Calu3 (cell line): ENCODE data around the gene PTPN6. TPM values are rescaled to one million over a fixed set of nuclear protein-coding genes. Genes with fewer than 3 reads are reported as not detected.
A peak's percentile ranks its signal among the peaks of the same experiment; 100 is the strongest.

Experiments
- BruUV-seq: library from RNA; stranded (reverse); fragments of 400-500 nt; replicated peaks from 2 replicates; lab custom pipeline; 2021; lab: Mats Ljungman, UMichigan
- CTCF ChIA-PET: fragments of 300-600 bp; sonication (Branson Sonifier 250); formaldehyde crosslinking; loops from one replicate; lab custom pipeline; 2022; ENCODE audit warnings: antibody characterized with exemption; lab: Charles Lee
- DNase-seq: peaks from one replicate; pipeline ENCODE4 v3.0.0; 2022
- H3K27ac Mint-ChIP-seq: one replicate; pipeline ENCODE4 v1.8.0; 2022; ENCODE audit warnings: mixed read lengths; ENCODE audit not compliant: unreplicated experiment
- H3K27me3 Mint-ChIP-seq: one replicate; pipeline ENCODE4 v1.8.0; 2022; ENCODE audit warnings: mixed read lengths; ENCODE audit not compliant: unreplicated experiment
- H3K36me3 Mint-ChIP-seq: one replicate; pipeline ENCODE4 v1.8.0; 2022; ENCODE audit warnings: mild to moderate bottlenecking, moderate library complexity, mixed read lengths; ENCODE audit not compliant: insufficient read depth, unreplicated experiment
- H3K4me1 Mint-ChIP-seq: one replicate; pipeline ENCODE4 v1.8.0; 2022; ENCODE audit warnings: mild to moderate bottlenecking, low read depth, mixed read lengths; ENCODE audit not compliant: unreplicated experiment
- H3K4me3 Mint-ChIP-seq: one replicate; pipeline ENCODE4 v1.8.0; 2022; ENCODE audit warnings: mild to moderate bottlenecking, low read depth, moderate library complexity, mixed read lengths; ENCODE audit not compliant: unreplicated experiment
- H3K9me3 Mint-ChIP-seq: one replicate; pipeline ENCODE4 v1.8.0; 2022; ENCODE audit warnings: low read depth, mixed read lengths; ENCODE audit not compliant: unreplicated experiment
- CTCF ChIP-seq: fragments of 200-600 bp; IDR thresholded peaks from one replicate; pipeline ENCODE4 v1.8.0; 2022; ENCODE audit warnings: antibody characterized with exemption; ENCODE audit not compliant: unreplicated experiment
- intact Hi-C: fragments of 100-400 bp; cut with micrococcal nuclease; formaldehyde crosslinking; loops from one replicate; pipeline ENCODE4 v1.10.0; 2022; ENCODE audit not compliant: unreplicated experiment
- total RNA-seq: library from RNA; stranded (reverse); gene quantifications from 2 replicates; pipeline ENCODE4 v1.2.3, GENCODE V29; 2022

PTPN6 gene
- total RNA-seq, 1 experiment from 2014 or later = 46.3 TPM

GRCh38 chr12:6923003-6923732, 28.0 kb upstream of the PTPN6 start:
- CTCF ChIA-PET = no interaction called here
- H3K27me3 Mint-ChIP-seq = no peaks in the 10 kb centered on the region
- intact Hi-C loops = no loop called here
- H3K9me3 Mint-ChIP-seq = no peaks in the 10 kb centered on the region
- TF ChIP-seq CTCF = no peak
- H3K36me3 Mint-ChIP-seq = peaks cover 45% of the 10 kb centered on the region
- no peak overlapping the region for H3K27ac Mint-ChIP-seq
- BruUV-seq = no TSS peak
- no peak for DNase-seq
- H3K4me1 Mint-ChIP-seq = peaks cover 35% of the 10 kb centered on the region
- H3K4me3 Mint-ChIP-seq = no peak overlapping the region

GRCh38 chr12:6923851-6924250, 27.3 kb upstream of the PTPN6 start:
- peaks cover 38% of the 10 kb centered on the region for H3K4me1 Mint-ChIP-seq
- CTCF ChIA-PET = interaction anchor here (2.8 kb wide), 1 partner anchor 54 kb away, joined by 24 read pairs; no protein-coding TSS in a partner anchor
- intact Hi-C loops = no loop called here

DNA sequence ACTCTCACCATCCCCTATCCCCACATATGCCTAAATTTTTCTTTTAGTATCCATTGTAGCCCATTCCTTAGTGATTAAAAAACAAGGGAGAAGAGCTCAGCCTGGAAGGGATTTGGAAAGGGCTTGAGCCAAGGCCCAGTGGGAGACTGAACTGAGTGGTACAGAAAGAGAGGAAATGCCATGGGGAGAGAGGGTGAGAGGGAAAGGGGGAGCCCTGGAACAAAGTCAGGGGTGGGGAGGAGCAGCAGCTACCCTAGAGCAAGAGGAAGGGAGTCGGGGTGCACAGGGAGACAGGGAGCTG, 26.0 kb upstream of the PTPN6 start:
- Mint-ChIP-seq H3K4me1 (peaks cover 52% of the 10 kb centered on the region), H3K27ac (peak overlapping the region; percentile 86), H3K4me3 (peak overlapping the region; percentile 58), H3K27me3 (no peaks in the 10 kb centered on the region), H3K36me3 (peaks cover 57% of the 10 kb centered on the region), H3K9me3 (no peaks in the 10 kb centered on the region)
- TF ChIP-seq CTCF = no peak
- intact Hi-C loops = loop anchor here (5.0 kb wide), 1 partner anchor 58 kb away; the partner anchor contains the start of gene TPI1
- no TSS peak for BruUV-seq
- DNase-seq = no peak
- CTCF ChIA-PET = interaction anchor here (0.9 to 2.8 kb wide), 11 partner anchors 9 to 73 kb away, joined by 3 to 24 read pairs (median 5); partner anchors contain the start of genes C12orf57, ENO2, RNU7-1 and SPSB2

More at GRCh38 chr12:6923851-6924250, 27.3 kb upstream of the PTPN6 start:
- H3K36me3 Mint-ChIP-seq = peaks cover 51% of the 10 kb centered on the region
- H3K27me3 Mint-ChIP-seq = no peaks in the 10 kb centered on the region
- H3K9me3 Mint-ChIP-seq = no peaks in the 10 kb centered on the region
- H3K4me3 Mint-ChIP-seq = no peak overlapping the region
- DNase-seq = no peak
- TF ChIP-seq CTCF = no peak
- no peak overlapping the region for H3K27ac Mint-ChIP-seq
- no TSS peak for BruUV-seq

DNA sequence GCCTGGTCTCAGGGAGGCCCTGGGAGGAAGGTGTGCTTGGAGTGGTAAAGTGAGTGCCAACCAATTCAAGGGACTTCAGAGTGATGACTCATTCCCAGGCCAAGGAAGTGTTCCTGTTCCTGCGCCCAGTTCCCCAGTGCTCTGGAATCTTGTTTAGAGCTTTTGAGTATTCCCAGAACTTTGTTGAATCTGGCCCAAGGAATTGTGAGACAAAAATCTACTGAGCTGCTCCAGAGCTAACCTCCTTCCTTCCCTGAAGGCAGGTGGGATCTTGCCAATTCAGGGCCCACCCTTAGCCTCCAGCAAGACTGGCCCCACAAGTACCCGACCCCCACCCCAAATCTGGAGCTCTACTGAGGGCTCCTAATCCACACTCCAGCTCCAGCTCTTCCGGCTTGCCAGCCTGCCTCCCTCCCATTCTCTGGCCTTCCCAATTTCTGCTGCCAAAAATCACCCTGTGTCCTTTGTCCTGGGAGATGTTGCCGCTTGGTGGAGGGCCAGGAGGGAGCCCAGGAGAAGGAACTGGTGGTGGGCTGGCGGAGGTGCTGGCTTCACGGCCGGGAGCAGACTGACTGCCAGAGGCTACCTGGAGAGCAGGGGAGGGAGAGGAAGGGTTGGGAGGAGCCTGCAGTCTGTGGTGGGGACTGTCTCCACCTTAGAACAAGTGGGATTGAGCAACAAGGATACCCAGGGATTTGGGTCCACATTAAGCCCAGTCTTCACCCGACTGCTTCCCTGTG, 25.4 kb upstream of the PTPN6 start:
- peaks cover 57% of the 10 kb centered on the region for H3K4me1 Mint-ChIP-seq
- no peaks in the 10 kb centered on the region for H3K27me3 Mint-ChIP-seq
- H3K27ac Mint-ChIP-seq = peak overlapping the region; percentile 86
- CTCF ChIA-PET = interaction anchor here (0.6 to 2.8 kb wide), 13 partner anchors 9 to 74 kb away, joined by 3 to 24 read pairs (median 5); partner anchors contain the start of genes C12orf57, ENO2, RNU7-1 and SPSB2
- intact Hi-C loops = loop anchor here (5.0 kb wide), 1 partner anchor 58 kb away; the partner anchor contains the start of gene TPI1
- H3K9me3 Mint-ChIP-seq = no peaks in the 10 kb centered on the region
- peaks cover 57% of the 10 kb centered on the region for H3K36me3 Mint-ChIP-seq
- DNase-seq = peak; percentile 62
- H3K4me3 Mint-ChIP-seq = peak overlapping the region; percentile 58
- BruUV-seq = no TSS peak
- TF ChIP-seq CTCF = no peak
